OCI-LY7 (cell line): ENCODE measurements around the gene MIEN1.

Source experiments
- EZH2phosphoT487 ChIP-seq: fragments of 200-600 bp; sonication (generic); IDR thresholded peaks from 2 replicates; pipeline ENCODE4 v1.6.1; 2018; ENCODE audit warnings: low read depth, borderline replicate concordance, mild to moderate bottlenecking, mixed run types, antibody characterized with exemption, low read length, moderate library complexity, mixed read lengths
- TF ChIP-seq, protein P1 (sequence below): fragments of 200-600 bp; sonication (generic); conservative IDR thresholded peaks from 2 replicates; pipeline ENCODE4 v1.5.1; 2014; ENCODE audit warnings: mild to moderate bottlenecking, antibody characterized with exemption, low read length, moderate library complexity, mixed read lengths

DNA sequence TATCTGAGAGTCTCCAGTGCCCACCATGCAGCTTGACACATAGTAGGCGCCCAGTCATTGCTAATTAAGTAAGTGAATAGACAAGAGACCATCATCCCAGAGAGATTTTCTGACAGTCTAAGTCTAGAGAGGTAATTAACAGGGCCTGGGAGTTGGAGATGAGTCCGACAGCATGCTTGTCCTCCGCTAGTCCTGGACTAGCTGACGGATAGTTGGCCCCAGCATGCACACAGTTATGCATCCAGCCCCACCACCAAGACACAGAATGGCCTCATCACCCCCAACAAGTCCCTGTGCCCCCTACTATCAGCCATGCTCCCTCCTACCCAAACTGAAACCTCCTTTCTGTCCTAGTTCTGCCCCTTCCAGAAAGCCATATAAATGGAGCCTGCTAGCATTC lies 17.4 kb upstream of the MIEN1 start:
- TF ChIP-seq, protein P1, sequence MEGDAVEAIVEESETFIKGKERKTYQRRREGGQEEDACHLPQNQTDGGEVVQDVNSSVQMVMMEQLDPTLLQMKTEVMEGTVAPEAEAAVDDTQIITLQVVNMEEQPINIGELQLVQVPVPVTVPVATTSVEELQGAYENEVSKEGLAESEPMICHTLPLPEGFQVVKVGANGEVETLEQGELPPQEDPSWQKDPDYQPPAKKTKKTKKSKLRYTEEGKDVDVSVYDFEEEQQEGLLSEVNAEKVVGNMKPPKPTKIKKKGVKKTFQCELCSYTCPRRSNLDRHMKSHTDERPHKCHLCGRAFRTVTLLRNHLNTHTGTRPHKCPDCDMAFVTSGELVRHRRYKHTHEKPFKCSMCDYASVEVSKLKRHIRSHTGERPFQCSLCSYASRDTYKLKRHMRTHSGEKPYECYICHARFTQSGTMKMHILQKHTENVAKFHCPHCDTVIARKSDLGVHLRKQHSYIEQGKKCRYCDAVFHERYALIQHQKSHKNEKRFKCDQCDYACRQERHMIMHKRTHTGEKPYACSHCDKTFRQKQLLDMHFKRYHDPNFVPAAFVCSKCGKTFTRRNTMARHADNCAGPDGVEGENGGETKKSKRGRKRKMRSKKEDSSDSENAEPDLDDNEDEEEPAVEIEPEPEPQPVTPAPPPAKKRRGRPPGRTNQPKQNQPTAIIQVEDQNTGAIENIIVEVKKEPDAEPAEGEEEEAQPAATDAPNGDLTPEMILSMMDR = no peak
- no peak for TF ChIP-seq EZH2phosphoT487
